K562 (cell line): ENCODE measurements around the gene ROR2. TPM values are rescaled to one million over a fixed set of nuclear protein-coding genes. Genes with fewer than 3 reads are reported as not detected.

ENCODE experiments used
- ATAC-seq: fragments of 200-7000 bp; cut with Tn5 transposase; 3 replicates; pipeline ENCODE4 v1.9.1; 2020; ENCODE audit warnings: moderate library complexity
- BruUV-seq: library from RNA; stranded (reverse); fragments of 400-500 nt; replicated peaks from 2 replicates; lab custom pipeline; 2021; lab: Mats Ljungman, UMichigan
- CTCF ChIA-PET: fragments of 300-600 bp; formaldehyde crosslinking; extraction: SDS; loops from one replicate; lab custom pipeline; 2021; ENCODE audit warnings: low intra/inter-chr PET ratio; lab: Yijun Ruan, JAX
- POLR2A ChIA-PET: fragments of 300-600, 350-650 bp; sonication (Branson Sonifier 250); formaldehyde crosslinking; extraction: SDS; loops from one replicate; lab custom pipeline; 2021; ENCODE audit warnings: antibody characterized with exemption, inconsistent platforms; lab: Yijun Ruan, JAX
- DNase-seq, 4 experiments: peaks; one replicate each; pipeline versions ENCODE4 v3.0.0 to v3.0.0-alpha.2; 2011 to 2018; ENCODE audit warnings: low spot score in 3 of 4, mixed read lengths in 3 of 4; ENCODE audit errors: extremely low read depth in 1 of 4
- FAIRE-seq: peaks from 2 replicates; lab custom pipeline; 2011; peaks lifted over from hg19 to GRCh38; lab: Jason Lieb, UNC
- H2AFZ ChIP-seq: 2 replicates; pipeline ENCODE4 v1.6.0; 2011; ENCODE audit warnings: low read depth, low read length, control low read depth, inconsistent platforms
- H3K27ac ChIP-seq: fragments of 200-600 bp; 3 replicates; pipeline ENCODE4 v1.8.0; 2011; ENCODE audit warnings: low read depth, mild to moderate bottlenecking, control low read depth, inconsistent platforms, low read length, moderate library complexity, mixed read lengths; ENCODE audit errors: extremely low read depth
- H3K27me3 ChIP-seq, 2 experiments: fragments of 300-600 bp in 1 of 2; 2 replicates in 1 of 2; 3 replicates in 1 of 2; pipeline versions ENCODE4 v1.6.0 to v1.8.0; 2011; ENCODE audit warnings: inconsistent platforms in 2 of 2, low read length in 2 of 2, mild to moderate bottlenecking in 1 of 2, mixed read lengths in 1 of 2, moderate library complexity in 1 of 2; ENCODE audit not compliant: control insufficient read depth in 2 of 2, insufficient read depth in 2 of 2
- H3K36me3 ChIP-seq: fragments of 300-600 bp; 3 replicates; pipeline ENCODE4 v1.8.0; 2011; ENCODE audit warnings: mild to moderate bottlenecking, low read length, inconsistent platforms; ENCODE audit not compliant: control insufficient read depth, insufficient read depth
- H3K4me1 ChIP-seq, 2 experiments: fragments of 200-600 bp in 1 of 2; replicated peaks in 1 of 2; 2 replicates in 1 of 2; 3 replicates in 1 of 2; pipeline versions ENCODE4 v1.5.1 to v1.8.0; 2011; ENCODE audit warnings: inconsistent platforms in 2 of 2, low read length in 2 of 2, mild to moderate bottlenecking in 1 of 2, mixed read lengths in 1 of 2, moderate library complexity in 1 of 2; ENCODE audit not compliant: control insufficient read depth in 2 of 2, insufficient read depth in 2 of 2
- H3K4me2 ChIP-seq: 2 replicates; pipeline ENCODE4 v1.6.1; 2011; ENCODE audit warnings: low read length, control low read depth, inconsistent platforms, mixed read lengths; ENCODE audit not compliant: insufficient read depth
- H3K4me3 ChIP-seq: fragments of 200-600 bp; sonication (generic), shearing (Covaris generic); 2 replicates; pipeline ENCODE4 v1.5.1; 2016; ENCODE audit warnings: control low read depth, inconsistent platforms
- H3K79me2 ChIP-seq: fragments of 200-600 bp; 3 replicates; pipeline ENCODE4 v1.8.0; 2011; ENCODE audit warnings: low read length, inconsistent platforms; ENCODE audit not compliant: control insufficient read depth, insufficient read depth
- H3K9ac ChIP-seq, 2 experiments: 2 replicates each; pipeline versions ENCODE4 v1.6.0 to v1.6.1; 2011; ENCODE audit warnings: low read depth in 2 of 2, low read length in 2 of 2, control low read depth in 1 of 2, inconsistent platforms in 1 of 2, mild to moderate bottlenecking in 1 of 2, mixed read lengths in 1 of 2; ENCODE audit not compliant: insufficient read depth in 1 of 2
- H3K9me1 ChIP-seq: one replicate; pipeline ENCODE4 v1.6.0; 2011; ENCODE audit warnings: inconsistent platforms, mild to moderate bottlenecking, low read length, moderate library complexity; ENCODE audit not compliant: control insufficient read depth, insufficient read depth
- H3K9me3 ChIP-seq: replicated peaks from 2 replicates; pipeline ENCODE4 v1.5.1; 2011; ENCODE audit warnings: low read depth, low read length, inconsistent platforms; ENCODE audit not compliant: control insufficient read depth, insufficient read depth
- H4K20me1 ChIP-seq: replicated peaks from 2 replicates; pipeline ENCODE4 v1.6.1; 2011; ENCODE audit warnings: low read length, inconsistent platforms, mixed read lengths; ENCODE audit not compliant: control insufficient read depth, insufficient read depth
- CBFA2T3 ChIP-seq: fragments of 450-650 bp; IDR thresholded peaks from 2 replicates; pipeline ENCODE4 v1.6.1; 2017
- FOXK2 ChIP-seq, 2 experiments: fragments of 450-650 bp; IDR thresholded peaks in 1 of 2; conservative IDR thresholded peaks in 1 of 2; 2 replicates each; pipeline ENCODE4 v1.6.1; 2016; ENCODE audit warnings: low read depth in 2 of 2, mild to moderate bottlenecking in 1 of 2
- HMG20A ChIP-seq: fragments of 450-650 bp; formaldehyde crosslinking; conservative IDR thresholded peaks from 2 replicates; pipeline ENCODE4 v1.4.0; 2020; ENCODE audit warnings: mild to moderate bottlenecking, mixed read lengths
- NR2F6 ChIP-seq: fragments of 450-650 bp; formaldehyde crosslinking; IDR thresholded peaks from 2 replicates; pipeline ENCODE4 v1.4.0; 2020; ENCODE audit warnings: mild to moderate bottlenecking
- NRF1 ChIP-seq, 2 experiments: fragments of 450-650 bp; IDR thresholded peaks in 1 of 2; conservative IDR thresholded peaks in 1 of 2; 2 replicates each; pipeline ENCODE4 v1.6.1; 2014; ENCODE audit warnings: mild to moderate bottlenecking in 2 of 2
- WGBS: fragments of 100-300 bp; shearing (Covaris generic); methylation state at CpG from one replicate; pipeline ENCODE4 v1.1.6; 2016; ENCODE audit warnings: low coverage, mixed read lengths; ENCODE audit not compliant: insufficient coverage; ENCODE audit errors: missing lambda C conversion rate; 5-methylcytosine and 5-hydroxymethylcytosine counted together
- in situ Hi-C: fragments of 300-500 bp; cut with MboI; formaldehyde crosslinking; loops from 4 replicates; pipeline ENCODE4 v1.15.0; 2018; ENCODE audit warnings: inconsistent platforms, mixed read lengths
- intact Hi-C: fragments of 100-400 bp; cut with micrococcal nuclease; formaldehyde crosslinking; loops from 2 replicates; pipeline ENCODE4 v1.14.2; 2022
- polyA plus RNA-seq, 8 experiments: library from polyadenylated mRNA; depleted of rRNA in 4 of 8; stranded (reverse) in 5 of 8; unstranded in 3 of 8; fragments of >200 nt; fragmentation: Nextera tagmentation in 2 of 8; fragmentation: Illumina TruSeq in 1 of 8; extraction: Ambion mirVana in 2 of 8; extraction: Trizol in 1 of 8; gene quantifications; 2 replicates each; pipeline versions ENCODE4 v1.2.1 to v1.2.3, GENCODE V29; 2011 to 2014; ENCODE audit warnings: inconsistent platforms in 1 of 8, missing spikeins in 1 of 8
- total RNA-seq, 7 experiments: library from RNA; depleted of rRNA in 6 of 7; stranded (reverse); fragments of >200 nt in 6 of 7; fragmentation: Illumina TruSeq in 2 of 7; extraction: Trizol in 2 of 7; gene quantifications; 2 replicates each; pipeline versions ENCODE4 v1.2.1 to v1.2.3, GENCODE V29; 2011 to 2021; ENCODE audit warnings: low replicate concordance in 1 of 7
- TF ChIP-seq, protein P1 (sequence below), 2 experiments: fragments of 450-650 bp; IDR thresholded peaks; 2 replicates each; pipeline ENCODE4 v1.6.1; 2018; ENCODE audit warnings: mild to moderate bottlenecking in 2 of 2, low read depth in 1 of 2; ENCODE audit not compliant: partially characterized antibody in 2 of 2
- TF ChIP-seq, protein P2 (sequence below): fragments of 250-450 bp; sonication (Bioruptor Pico); IDR thresholded peaks from 2 replicates; pipeline ENCODE4 v1.4.0; 2020

ROR2 gene
- total and polyA plus RNA-seq, 9 of the 15 experiments (the other 6 are each of a cell fraction or from before 2014, with no cell fraction given): 5.6 to 33.8 (median 15.3) TPM

DNA sequence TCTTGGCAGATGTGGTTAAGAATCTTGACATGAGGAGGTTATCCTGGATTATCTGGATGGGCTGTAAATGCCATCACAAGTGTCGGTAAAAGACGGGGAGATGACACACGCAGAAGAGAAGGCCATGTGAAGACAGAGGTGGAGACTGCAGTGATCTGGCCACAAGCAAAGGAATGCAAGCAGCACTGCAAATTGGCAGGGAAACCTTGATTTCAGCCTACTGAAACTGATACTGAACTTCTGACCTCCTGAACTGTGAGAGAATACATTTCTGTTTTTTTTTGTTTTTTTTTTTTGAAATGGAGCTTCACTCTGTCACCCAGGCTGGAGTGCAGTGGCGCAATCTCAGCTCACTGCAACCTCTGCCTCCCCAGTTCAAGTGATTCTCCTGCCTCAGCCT, 433.9 kb downstream of the ROR2 start:
- Histone ChIP-seq H3K79me2 (no peaks in the 10 kb centered on the region), H3K27ac (no peak overlapping the region), H3K4me2 (no peak overlapping the region), H4K20me1 (no peaks in the 10 kb centered on the region), H3K9ac (no peak overlapping the region), H3K27me3 (peaks cover 0 to 5% of the 10 kb centered on the region in 2 experiments; a peak in 1 of 5 replicates), H3K9me3 (no peaks in the 10 kb centered on the region; the same call in 1 of the 2 replicates), H3K4me3 (no peak overlapping the region), H2AFZ (no peak overlapping the region), H3K36me3 (no peaks in the 10 kb centered on the region), H3K4me1 (no peaks in the 10 kb centered on the region), H3K9me1 (no peaks in the 10 kb centered on the region)
- ATAC-seq (no peak), FAIRE-seq (no peak), DNase-seq (no peak)
- POLR2A ChIA-PET: no interaction called here
- CTCF ChIA-PET: no interaction called here
- WGBS: 23% methylated on average over 4 of the region's 4 CpGs
- no peak for TF ChIP-seq NR2F6 (CRISPR knock-in tag)
- intact Hi-C loops: no loop called here
- in situ Hi-C loops: no loop called here
- BruUV-seq: no TSS peak

DNA sequence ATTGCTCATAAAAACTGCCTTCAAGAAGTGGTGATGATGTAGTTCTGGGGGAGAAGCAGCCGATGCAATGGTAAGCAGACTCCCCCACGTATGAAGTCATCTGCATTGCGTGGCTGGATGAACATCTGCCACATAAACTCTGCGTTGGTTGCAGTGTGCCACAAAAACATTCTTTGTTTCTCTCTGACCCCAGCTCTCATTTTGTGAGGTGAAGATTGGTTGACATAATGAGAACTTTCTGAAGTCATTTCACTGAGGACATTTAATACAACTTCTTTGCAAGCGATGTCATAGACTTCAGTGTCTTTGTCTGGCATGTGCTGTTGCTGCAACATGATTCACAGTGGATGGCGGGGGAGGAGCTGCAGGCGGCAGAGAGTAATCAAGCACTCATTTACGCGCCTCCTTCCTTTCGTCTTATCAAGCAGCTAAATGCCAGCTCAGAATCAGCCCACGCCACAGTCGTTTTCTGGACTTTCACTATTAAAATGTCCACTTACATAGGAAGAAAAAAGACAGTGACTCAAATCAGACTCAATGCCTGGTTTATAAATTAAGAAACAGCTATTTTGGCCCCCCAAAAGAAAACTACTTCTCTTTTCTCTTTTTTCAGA, 434.8 kb downstream of the ROR2 start:
- no peak overlapping the region for H3K9ac ChIP-seq
- peak; percentile 17 to 72 (median 34) for DNase-seq
- H3K4me3 ChIP-seq: no peak overlapping the region
- WGBS: 0% methylated on average over 12 of the region's 12 CpGs
- ChIA-PET POLR2A (interaction anchor here (0.6 to 1.5 kb wide), 4 partner anchors 8 to 12 kb away, joined by 3 to 4 read pairs (median 3); no protein-coding TSS in a partner anchor), CTCF (interaction anchor here (0.7 kb wide), 1 partner anchor 176 kb away, joined by 3 read pairs; no protein-coding TSS in a partner anchor)
- peak; percentile 73 for ATAC-seq
- H2AFZ ChIP-seq: peak overlapping the region; percentile 70; the same call in 1 of the 2 replicates
- H4K20me1 ChIP-seq: no peaks in the 10 kb centered on the region
- peaks cover 0 to 5% of the 10 kb centered on the region in 2 experiments; a peak in 1 of 5 replicates for H3K27me3 ChIP-seq
- peak overlapping the region; percentile 52; the same call in 2 of the 3 replicates for H3K27ac ChIP-seq
- H3K4me2 ChIP-seq: peak overlapping the region; percentile 69
- no peaks in the 10 kb centered on the region for H3K36me3 ChIP-seq
- H3K9me1 ChIP-seq: no peaks in the 10 kb centered on the region
- no TSS peak for BruUV-seq
- no peaks in the 10 kb centered on the region for H3K79me2 ChIP-seq
- intact Hi-C loops: no loop called here
- in situ Hi-C loops: no loop called here
- H3K9me3 ChIP-seq: no peaks in the 10 kb centered on the region; the same call in 1 of the 2 replicates
- peak; percentile 40 for FAIRE-seq
- H3K4me1 ChIP-seq: no peaks in the 10 kb centered on the region
- TF ChIP-seq, protein P1, sequence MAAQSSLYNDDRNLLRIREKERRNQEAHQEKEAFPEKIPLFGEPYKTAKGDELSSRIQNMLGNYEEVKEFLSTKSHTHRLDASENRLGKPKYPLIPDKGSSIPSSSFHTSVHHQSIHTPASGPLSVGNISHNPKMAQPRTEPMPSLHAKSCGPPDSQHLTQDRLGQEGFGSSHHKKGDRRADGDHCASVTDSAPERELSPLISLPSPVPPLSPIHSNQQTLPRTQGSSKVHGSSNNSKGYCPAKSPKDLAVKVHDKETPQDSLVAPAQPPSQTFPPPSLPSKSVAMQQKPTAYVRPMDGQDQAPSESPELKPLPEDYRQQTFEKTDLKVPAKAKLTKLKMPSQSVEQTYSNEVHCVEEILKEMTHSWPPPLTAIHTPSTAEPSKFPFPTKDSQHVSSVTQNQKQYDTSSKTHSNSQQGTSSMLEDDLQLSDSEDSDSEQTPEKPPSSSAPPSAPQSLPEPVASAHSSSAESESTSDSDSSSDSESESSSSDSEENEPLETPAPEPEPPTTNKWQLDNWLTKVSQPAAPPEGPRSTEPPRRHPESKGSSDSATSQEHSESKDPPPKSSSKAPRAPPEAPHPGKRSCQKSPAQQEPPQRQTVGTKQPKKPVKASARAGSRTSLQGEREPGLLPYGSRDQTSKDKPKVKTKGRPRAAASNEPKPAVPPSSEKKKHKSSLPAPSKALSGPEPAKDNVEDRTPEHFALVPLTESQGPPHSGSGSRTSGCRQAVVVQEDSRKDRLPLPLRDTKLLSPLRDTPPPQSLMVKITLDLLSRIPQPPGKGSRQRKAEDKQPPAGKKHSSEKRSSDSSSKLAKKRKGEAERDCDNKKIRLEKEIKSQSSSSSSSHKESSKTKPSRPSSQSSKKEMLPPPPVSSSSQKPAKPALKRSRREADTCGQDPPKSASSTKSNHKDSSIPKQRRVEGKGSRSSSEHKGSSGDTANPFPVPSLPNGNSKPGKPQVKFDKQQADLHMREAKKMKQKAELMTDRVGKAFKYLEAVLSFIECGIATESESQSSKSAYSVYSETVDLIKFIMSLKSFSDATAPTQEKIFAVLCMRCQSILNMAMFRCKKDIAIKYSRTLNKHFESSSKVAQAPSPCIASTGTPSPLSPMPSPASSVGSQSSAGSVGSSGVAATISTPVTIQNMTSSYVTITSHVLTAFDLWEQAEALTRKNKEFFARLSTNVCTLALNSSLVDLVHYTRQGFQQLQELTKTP (IDR thresholded peaks at IDR 0.05; ENCODE audit: low read depth in 1 of 2, partially characterized antibody in 2 of 2): no peak
- peak; percentile 26 to 34; a peak in 3 of 4 replicates for TF ChIP-seq NRF1 (conservative IDR thresholded peaks at IDR 0.05 in 1 of 2, IDR thresholded peaks at IDR 0.05 in 1 of 2)
- peak; percentile 69 for TF ChIP-seq CBFA2T3
- TF ChIP-seq HMG20A (CRISPR knock-in tag): no peak
- TF ChIP-seq, protein P2, sequence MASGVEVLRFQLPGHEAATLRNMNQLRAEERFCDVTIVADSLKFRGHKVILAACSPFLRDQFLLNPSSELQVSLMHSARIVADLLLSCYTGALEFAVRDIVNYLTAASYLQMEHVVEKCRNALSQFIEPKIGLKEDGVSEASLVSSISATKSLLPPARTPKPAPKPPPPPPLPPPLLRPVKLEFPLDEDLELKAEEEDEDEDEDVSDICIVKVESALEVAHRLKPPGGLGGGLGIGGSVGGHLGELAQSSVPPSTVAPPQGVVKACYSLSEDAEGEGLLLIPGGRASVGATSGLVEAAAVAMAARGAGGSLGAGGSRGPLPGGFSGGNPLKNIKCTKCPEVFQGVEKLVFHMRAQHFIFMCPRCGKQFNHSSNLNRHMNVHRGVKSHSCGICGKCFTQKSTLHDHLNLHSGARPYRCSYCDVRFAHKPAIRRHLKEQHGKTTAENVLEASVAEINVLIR: peak; percentile 43; the same call in 1 of the 2 replicates
- peak in 1 of 2 experiments; percentile 39; a peak in 1 of 4 replicates for TF ChIP-seq FOXK2 (conservative IDR thresholded peaks at IDR 0.05 in 1 of 2, IDR thresholded peaks at IDR 0.05 in 1 of 2; ENCODE audit: low read depth in 2 of 2)
